ENCODE measurements around the gene SEMA5A. TPM values are rescaled to one million over a fixed set of nuclear protein-coding genes. Genes with fewer than 3 reads are reported as not detected.

SEMA5A gene
- total RNA-seq, 2 donors from 2014 or later, result 13.3 to 17.6 TPM

DNA sequence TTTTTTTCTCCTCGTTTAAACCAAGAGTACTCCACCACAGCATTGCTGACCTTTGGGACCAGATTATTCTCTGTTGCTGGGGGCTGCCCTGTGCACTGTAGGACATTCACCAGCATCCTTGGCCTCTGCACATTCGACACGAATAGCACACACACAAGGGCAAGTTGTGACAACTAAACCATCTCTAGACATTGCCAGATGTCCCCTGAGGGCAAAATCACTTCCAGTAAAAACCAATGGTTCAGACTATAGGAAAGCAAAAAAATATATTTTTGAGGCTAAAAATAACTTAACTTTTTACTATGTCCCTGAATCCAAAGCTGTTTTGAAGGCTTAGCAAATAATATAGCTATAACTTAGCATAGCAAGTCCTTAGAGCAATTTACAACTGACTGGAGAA lies 65.9 kb downstream of the SEMA5A start:
- Histone ChIP-seq H3K4me3 (no peak overlapping the region), H3K4me1 (ENCODE audit: control insufficient read depth in 1 of 2, low read depth in 2 of 2) (peaks cover 0 to 4% of the 10 kb centered on the region in 2 donors), H3K27me3 (replicated peaks; ENCODE audit: insufficient read depth) (no peaks in the 10 kb centered on the region), H3K9me3 (peaks cover 16% of the 10 kb centered on the region), H3K36me3 (no peaks in the 10 kb centered on the region), H3K27ac (no peak overlapping the region)
- DNase-seq (ENCODE audit: low spot score) (no peak), ATAC-seq (ENCODE audit: insufficient number of reproducible peaks, low FRiP score, low read depth) (no peak)
- TF ChIP-seq, protein P1, sequence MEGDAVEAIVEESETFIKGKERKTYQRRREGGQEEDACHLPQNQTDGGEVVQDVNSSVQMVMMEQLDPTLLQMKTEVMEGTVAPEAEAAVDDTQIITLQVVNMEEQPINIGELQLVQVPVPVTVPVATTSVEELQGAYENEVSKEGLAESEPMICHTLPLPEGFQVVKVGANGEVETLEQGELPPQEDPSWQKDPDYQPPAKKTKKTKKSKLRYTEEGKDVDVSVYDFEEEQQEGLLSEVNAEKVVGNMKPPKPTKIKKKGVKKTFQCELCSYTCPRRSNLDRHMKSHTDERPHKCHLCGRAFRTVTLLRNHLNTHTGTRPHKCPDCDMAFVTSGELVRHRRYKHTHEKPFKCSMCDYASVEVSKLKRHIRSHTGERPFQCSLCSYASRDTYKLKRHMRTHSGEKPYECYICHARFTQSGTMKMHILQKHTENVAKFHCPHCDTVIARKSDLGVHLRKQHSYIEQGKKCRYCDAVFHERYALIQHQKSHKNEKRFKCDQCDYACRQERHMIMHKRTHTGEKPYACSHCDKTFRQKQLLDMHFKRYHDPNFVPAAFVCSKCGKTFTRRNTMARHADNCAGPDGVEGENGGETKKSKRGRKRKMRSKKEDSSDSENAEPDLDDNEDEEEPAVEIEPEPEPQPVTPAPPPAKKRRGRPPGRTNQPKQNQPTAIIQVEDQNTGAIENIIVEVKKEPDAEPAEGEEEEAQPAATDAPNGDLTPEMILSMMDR (IDR thresholded peaks at IDR 0.05), result no peak

DNA sequence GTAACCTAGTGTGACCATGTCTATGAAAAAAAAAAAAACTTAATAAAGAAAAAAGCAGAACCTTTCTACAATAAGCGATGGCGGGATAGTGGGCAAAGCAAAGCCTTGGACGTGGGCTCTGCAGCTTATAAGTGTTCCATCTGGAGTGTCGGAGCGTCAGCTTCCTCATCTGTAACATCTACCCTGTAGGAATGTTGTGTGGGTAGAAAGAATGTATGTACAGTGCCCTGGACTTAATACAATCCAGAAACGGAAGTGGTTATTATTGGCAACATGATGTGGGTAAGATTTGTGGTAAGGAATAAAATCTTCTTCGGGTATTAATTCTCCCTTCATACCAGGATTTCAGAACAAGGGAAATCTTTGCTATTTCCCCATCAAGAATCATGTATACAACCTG lies 66.5 kb downstream of the SEMA5A start:
- Histone ChIP-seq H3K4me3 (no peak overlapping the region), H3K27ac (no peak overlapping the region), H3K27me3 (replicated peaks; ENCODE audit: insufficient read depth) (no peaks in the 10 kb centered on the region), H3K4me1 (ENCODE audit: control insufficient read depth in 1 of 2, low read depth in 2 of 2) (peaks cover 0 to 4% of the 10 kb centered on the region in 2 donors), H3K36me3 (no peaks in the 10 kb centered on the region), H3K9me3 (peaks cover 16% of the 10 kb centered on the region)
- ATAC-seq (ENCODE audit: insufficient number of reproducible peaks, low FRiP score, low read depth) (no peak), DNase-seq (ENCODE audit: low spot score) (no peak)
- TF ChIP-seq, protein P1 (IDR thresholded peaks at IDR 0.05), result no peak

DNA sequence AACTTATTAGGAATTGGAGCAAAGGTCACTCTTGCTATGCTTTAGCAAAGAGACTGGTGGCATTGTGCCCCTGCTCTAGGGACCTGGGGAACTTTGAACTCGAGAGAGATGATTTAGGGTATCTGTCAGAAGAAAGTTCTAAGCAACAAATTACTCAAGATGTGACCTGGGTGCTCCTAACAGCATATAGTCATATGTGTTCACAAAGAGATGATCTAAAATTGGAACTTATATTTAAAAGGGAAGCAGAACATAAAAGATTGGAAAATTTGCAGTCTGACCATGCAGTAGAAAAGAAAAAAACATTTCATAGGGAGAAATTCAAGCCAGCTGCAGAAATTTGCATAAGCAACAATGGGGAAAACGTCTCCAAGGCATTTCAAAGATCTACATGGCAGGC lies 68.3 kb downstream of the SEMA5A start:
- Histone ChIP-seq H3K27ac (no peak overlapping the region), H3K4me3 (no peak overlapping the region), H3K9me3 (peaks cover 16% of the 10 kb centered on the region), H3K4me1 (ENCODE audit: control insufficient read depth in 1 of 2, low read depth in 2 of 2) (peaks cover 0 to 4% of the 10 kb centered on the region in 2 donors), H3K27me3 (replicated peaks; ENCODE audit: insufficient read depth) (no peaks in the 10 kb centered on the region), H3K36me3 (no peaks in the 10 kb centered on the region)
- DNase-seq (ENCODE audit: low spot score), result no peak
- no peak for ATAC-seq (ENCODE audit: insufficient number of reproducible peaks, low FRiP score, low read depth)
- TF ChIP-seq, protein P1 (IDR thresholded peaks at IDR 0.05), result no peak

DNA sequence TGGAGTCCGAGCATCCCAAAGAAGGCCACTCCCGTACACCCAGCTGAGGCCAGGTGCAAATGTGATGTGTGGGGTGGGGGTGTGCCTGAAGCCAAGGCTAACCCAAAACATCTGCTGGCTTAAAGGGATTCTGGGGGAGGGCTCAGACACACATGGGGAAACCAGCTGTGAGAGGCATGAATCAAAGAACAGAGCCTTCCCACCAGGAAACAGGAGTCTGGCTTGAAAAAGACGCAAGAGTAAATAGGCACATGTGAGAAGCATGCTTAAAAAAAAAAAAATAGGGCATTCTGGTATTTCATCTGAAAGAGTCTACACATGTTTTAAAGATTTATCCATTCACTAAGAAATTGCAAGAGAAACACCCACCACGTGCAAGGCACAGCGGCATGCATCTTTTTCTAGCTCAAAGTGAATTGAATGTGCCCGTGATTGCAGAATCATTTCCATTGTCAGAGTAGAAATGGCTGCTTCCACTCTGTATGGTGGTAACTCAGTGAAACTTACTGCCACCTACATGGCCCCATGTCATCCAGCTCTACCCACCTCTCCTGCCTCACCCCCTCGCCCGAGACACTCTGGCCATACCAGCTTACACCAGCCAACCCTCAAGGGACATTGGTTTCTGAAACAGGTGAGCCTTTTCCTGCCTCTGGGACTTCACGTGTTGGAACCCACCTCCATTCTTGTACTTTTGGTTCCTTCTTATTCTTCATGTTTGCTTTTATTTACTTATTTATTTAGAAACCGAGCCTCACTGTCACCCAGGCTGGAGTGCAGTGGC lies 71.5 kb downstream of the SEMA5A start:
- Histone ChIP-seq H3K9me3 (peaks cover 16% of the 10 kb centered on the region), H3K27ac (no peak overlapping the region), H3K4me1 (ENCODE audit: control insufficient read depth in 1 of 2, low read depth in 2 of 2) (no peaks in the 10 kb centered on the region), H3K36me3 (no peaks in the 10 kb centered on the region), H3K4me3 (no peak overlapping the region), H3K27me3 (replicated peaks; ENCODE audit: insufficient read depth) (no peaks in the 10 kb centered on the region)
- DNase-seq (ENCODE audit: low spot score) (no peak), ATAC-seq (ENCODE audit: insufficient number of reproducible peaks, low FRiP score, low read depth) (no peak)
- TF ChIP-seq, protein P1 (IDR thresholded peaks at IDR 0.05), result no peak

DNA sequence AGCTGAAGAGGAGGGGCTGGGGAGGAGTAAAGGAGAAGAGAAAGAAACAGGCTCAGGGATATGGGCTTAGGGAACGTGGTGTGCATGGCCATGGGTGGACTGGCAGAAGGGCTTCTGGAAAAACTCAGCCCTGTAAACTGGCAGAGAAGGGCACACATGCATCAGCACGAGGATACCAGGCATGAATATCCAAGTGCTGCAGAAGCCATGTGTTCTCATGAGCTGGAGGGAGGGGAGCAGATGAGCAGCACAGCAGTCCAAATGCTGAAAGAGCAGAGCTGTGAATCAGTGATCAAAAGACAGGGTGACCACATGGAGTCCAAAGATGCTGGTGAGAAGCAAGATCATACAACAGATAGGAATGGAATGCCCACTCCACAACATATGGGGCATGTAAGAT lies 72.3 kb downstream of the SEMA5A start:
- no peak overlapping the region for H3K27ac ChIP-seq
- no peak overlapping the region for H3K4me3 ChIP-seq
- TF ChIP-seq, protein P1 (IDR thresholded peaks at IDR 0.05), result no peak
- no peak for DNase-seq (ENCODE audit: low spot score)
- H3K27me3 ChIP-seq (replicated peaks; ENCODE audit: insufficient read depth), result no peaks in the 10 kb centered on the region
- ATAC-seq (ENCODE audit: insufficient number of reproducible peaks, low FRiP score, low read depth), result no peak
- H3K36me3 ChIP-seq, result no peaks in the 10 kb centered on the region
- H3K9me3 ChIP-seq, result peaks cover 16% of the 10 kb centered on the region
- H3K4me1 ChIP-seq (ENCODE audit: control insufficient read depth in 1 of 2, low read depth in 2 of 2), result no peaks in the 10 kb centered on the region
